Ishikawa (cell line): ENCODE results near the gene HK3.

Source experiments
- CEBPB ChIP-seq: IDR thresholded peaks from 2 replicates; pipeline ENCODE4 v1.6.1; 2012
- CREB1 ChIP-seq: IDR thresholded peaks from 2 replicates; pipeline ENCODE4 v1.6.1; 2012; ENCODE audit warnings: low read depth
- EGR1 ChIP-seq: IDR thresholded peaks from 2 replicates; pipeline ENCODE4 v1.6.1; 2012
- EP300 ChIP-seq: IDR thresholded peaks from 2 replicates; pipeline ENCODE4 v1.6.1; 2012; ENCODE audit warnings: borderline replicate concordance
- FOXM1 ChIP-seq: IDR thresholded peaks from 2 replicates; pipeline ENCODE4 v1.6.1; 2012; ENCODE audit warnings: low read depth, borderline replicate concordance
- MAX ChIP-seq: IDR thresholded peaks from 2 replicates; pipeline ENCODE4 v1.6.1; 2012
- NFIC ChIP-seq: IDR thresholded peaks from 2 replicates; pipeline ENCODE4 v1.6.1; 2012
- RAD21 ChIP-seq: IDR thresholded peaks from 2 replicates; pipeline ENCODE4 v1.6.1; 2012; ENCODE audit warnings: low read depth
- REST ChIP-seq: IDR thresholded peaks from 2 replicates; pipeline ENCODE4 v1.6.1; 2012; ENCODE audit warnings: low read depth, mild to moderate bottlenecking
- TAF1 ChIP-seq: IDR thresholded peaks from 2 replicates; pipeline ENCODE4 v1.6.1; 2012; ENCODE audit warnings: low read depth, mild to moderate bottlenecking
- TCF12 ChIP-seq: IDR thresholded peaks from 2 replicates; pipeline ENCODE4 v1.6.1; 2012; ENCODE audit warnings: low read depth
- TEAD4 ChIP-seq: IDR thresholded peaks from 2 replicates; pipeline ENCODE4 v1.6.1; 2012
- YY1 ChIP-seq: IDR thresholded peaks from 2 replicates; pipeline ENCODE4 v1.6.1; 2012; ENCODE audit warnings: low read depth
- ZBTB7A ChIP-seq: IDR thresholded peaks from 2 replicates; pipeline ENCODE4 v1.6.1; 2012; ENCODE audit warnings: low read depth
- TF ChIP-seq, protein P1 (sequence below): IDR thresholded peaks from 2 replicates; pipeline ENCODE4 v1.6.1; 2012

HK3 gene

GRCh38 chr5:176938472-176938871 is 39.3 kb upstream of the HK3 start:
- TF ChIP-seq TEAD4 = no peak
- TF ChIP-seq MAX = no peak
- TF ChIP-seq EP300 = no peak
- TF ChIP-seq CREB1 = no peak
- TF ChIP-seq ZBTB7A = no peak
- TF ChIP-seq FOXM1 = no peak
- no peak for TF ChIP-seq NFIC
- no peak for TF ChIP-seq RAD21
- TF ChIP-seq YY1 = no peak
- TF ChIP-seq REST = no peak
- TF ChIP-seq, protein P1, sequence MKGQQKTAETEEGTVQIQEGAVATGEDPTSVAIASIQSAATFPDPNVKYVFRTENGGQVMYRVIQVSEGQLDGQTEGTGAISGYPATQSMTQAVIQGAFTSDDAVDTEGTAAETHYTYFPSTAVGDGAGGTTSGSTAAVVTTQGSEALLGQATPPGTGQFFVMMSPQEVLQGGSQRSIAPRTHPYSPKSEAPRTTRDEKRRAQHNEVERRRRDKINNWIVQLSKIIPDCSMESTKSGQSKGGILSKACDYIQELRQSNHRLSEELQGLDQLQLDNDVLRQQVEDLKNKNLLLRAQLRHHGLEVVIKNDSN = no peak

DNA sequence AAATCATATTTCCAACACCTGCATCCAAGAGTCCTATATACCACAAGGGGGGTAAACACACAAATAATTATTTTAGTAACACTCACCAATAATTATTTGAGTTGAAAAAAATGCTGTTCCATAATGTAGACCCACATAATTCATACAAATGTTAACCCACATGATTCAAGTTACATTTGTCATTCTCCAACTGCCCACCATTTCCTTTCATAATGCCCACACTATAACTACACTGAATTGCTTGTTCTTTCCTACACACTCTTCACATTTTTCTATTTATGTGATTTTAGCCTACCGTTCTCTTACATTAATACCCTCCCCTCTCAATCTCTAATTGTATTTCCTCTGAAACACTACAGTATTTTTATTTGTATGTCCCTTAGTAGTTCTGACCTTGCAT is 35.9 kb upstream of the HK3 start:
- TF ChIP-seq YY1 (no peak), ZBTB7A (no peak), FOXM1 (no peak), EP300 (no peak), RAD21 (no peak), REST (no peak), NFIC (no peak), CEBPB (no peak), EGR1 (no peak), TAF1 (no peak), TEAD4 (no peak), MAX (no peak)

- TF ChIP-seq CEBPB (no peak), YY1 (no peak), MAX (no peak), TAF1 (no peak), EGR1 (no peak), NFIC (no peak), FOXM1 (no peak), ZBTB7A (no peak), REST (no peak), EP300 (no peak), TCF12 (no peak), TEAD4 (no peak), RAD21 (no peak), CREB1 (no peak)
- TF ChIP-seq, protein P1 = no peak
Measured at GRCh38 chr5:176934309-176934930, 35.3 kb upstream of the HK3 start.

DNA sequence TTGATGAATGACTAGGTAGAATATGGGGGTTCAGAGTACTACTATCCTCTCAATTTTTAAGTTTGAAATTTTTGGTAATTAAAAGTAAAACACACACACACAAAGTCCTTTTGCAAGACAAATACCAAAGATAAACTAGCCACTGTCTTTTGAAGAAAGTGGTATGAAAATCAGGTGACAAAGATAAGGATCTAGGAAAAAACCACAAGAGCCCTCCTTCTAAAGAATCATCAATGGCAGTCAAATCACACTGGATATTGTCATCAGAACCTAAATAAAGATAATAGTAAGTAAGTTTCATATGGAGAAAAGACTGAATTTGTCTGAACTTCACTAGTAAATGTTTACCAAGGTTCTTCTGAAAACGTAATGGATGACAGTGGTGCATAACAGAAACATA is 30.5 kb upstream of the HK3 start:
- TF ChIP-seq YY1 (no peak), ZBTB7A (no peak), EP300 (no peak), TAF1 (no peak), CEBPB (no peak), FOXM1 (no peak), NFIC (no peak), EGR1 (no peak), TCF12 (no peak), MAX (no peak), TEAD4 (no peak), RAD21 (no peak), CREB1 (no peak), REST (no peak)
- TF ChIP-seq, protein P1 = no peak
